ENCODE results near the gene MLLT11.

MLLT11 gene

DNA sequence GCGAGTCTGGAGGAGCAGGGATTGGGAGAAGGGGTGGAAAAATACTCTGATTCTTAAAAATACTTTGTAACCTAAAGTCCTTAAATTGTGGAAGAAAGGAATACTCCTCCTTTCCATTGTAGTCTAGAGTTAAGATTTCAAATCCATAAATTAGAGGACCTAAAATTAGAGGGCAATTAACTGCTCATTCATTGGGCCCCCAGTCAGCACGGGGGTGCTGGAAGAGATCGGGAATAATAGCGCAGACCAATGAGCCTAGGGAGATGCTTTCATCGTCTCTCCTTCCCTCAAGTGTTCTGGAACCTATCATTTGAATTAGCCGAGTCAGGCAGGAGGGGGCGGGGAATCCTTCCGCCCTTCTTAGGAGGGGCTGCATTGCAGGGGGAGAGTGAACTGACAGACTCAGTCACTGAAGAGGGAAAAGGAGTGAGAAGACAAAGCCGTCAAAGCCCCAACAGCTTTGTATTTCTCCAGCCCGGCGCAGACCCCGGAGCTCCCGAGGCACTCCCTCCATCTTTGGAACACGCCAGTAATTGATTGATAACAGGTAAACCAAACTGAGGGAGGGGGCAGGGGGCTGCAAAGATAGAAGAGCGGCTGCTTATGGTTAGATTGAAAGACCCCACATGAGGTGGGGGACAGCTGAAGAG is at the start of gene MLLT11:
Gene MLLT11 (plus strand): TSS at position 391 of the 650 bp plus-strand sequence. CDS start 6,828 bp downstream, outside the sequence.
- DNase-seq (ENCODE audit: low read depth): no peak

DNA sequence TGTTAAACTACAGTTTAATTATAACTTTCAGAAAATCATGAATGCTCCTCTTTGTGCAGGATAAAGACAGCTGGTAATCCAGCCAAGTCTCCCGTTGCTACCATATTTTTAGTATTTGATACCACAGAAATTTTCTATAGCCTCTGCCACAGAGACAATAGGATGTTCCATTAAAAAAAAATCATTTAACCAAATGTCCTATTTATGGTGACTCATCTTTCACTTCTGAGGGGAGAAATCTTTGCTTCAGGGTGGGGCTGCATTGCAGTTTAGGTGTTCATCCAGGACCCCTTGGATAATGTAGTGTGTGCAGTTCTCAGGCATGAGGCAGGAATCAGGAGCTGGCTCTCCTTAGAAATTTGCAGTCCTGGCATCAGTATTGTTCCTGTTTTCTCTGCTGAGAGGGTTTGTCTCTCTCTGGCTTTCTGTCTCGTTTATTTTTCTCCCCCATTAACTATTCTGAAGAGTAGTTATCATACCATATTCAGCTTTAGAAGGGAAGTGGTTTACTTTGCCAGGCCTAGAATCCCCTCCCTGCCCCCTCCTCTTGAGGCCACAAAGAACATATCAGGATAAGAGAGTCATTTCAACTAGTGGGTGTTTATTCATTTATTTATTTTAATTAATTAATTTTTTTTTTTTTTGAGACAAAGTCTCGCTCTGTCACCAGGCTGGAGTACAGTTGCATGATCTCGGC is 48.9 kb upstream of the MLLT11 start:
- no peak for DNase-seq (ENCODE audit: low read depth)

DNA sequence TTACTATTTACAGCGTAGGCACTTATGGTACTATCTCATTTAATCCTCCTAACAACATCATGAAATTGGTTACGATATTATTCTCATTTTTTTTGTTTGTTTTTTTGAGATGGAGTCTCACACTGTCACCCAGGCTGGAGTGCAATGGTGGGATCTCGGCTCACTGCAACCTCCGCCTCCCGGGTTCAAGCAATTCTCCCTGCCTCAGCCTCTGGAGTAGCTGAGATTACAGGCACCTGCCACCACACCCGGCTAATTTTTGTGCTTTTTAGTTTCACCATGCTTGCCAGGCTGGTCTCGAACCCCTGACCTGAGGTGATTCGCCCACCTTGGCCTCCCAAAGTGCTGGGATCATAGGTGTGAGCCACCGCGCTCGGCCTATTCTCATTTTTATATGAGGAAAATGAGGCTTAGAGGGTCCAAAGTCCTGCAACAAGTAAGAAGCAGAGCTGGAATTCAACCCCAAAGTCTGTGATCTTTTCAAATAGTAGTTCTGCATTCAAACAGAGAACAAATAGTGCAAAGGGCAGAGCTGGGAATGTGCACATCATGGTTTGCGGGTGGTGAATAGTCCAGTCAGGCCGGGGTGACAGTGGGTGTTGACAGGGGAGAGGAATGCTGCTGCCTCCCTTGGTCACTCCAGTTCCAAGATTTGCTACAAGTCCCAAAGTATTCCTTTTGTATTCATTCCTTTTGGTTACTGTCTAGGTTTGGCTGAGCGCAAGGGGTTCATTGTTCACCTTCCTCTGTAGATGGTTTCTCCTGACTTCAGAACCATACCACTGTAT is 47.3 kb upstream of the MLLT11 start:
- DNase-seq (ENCODE audit: low read depth): no peak

DNA sequence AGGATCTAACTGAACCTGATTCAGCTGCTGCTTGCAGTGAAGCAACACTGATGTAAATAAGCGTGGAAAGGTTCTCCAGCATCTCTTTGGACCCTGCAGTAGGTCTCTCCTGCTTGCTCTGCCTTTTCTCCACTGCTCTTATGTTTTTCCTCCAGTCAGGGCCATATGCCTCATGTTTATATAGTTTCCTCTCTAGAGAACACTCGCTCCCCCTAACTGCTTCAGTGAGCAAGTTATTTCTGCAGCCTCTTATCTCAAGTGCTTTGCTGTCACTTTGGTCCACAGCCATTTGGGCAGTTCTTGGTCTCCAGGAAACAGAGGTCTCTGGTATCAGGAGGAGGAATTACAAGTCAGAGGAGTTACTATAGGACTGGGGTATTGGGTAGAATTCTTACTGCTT is 46.7 kb upstream of the MLLT11 start:
- no peak for DNase-seq (ENCODE audit: low read depth)

GRCh38 chr1:151024540-151025146 is 35.6 kb upstream of the MLLT11 start:
- DNase-seq (ENCODE audit: low read depth): peak; percentile 63

DNA sequence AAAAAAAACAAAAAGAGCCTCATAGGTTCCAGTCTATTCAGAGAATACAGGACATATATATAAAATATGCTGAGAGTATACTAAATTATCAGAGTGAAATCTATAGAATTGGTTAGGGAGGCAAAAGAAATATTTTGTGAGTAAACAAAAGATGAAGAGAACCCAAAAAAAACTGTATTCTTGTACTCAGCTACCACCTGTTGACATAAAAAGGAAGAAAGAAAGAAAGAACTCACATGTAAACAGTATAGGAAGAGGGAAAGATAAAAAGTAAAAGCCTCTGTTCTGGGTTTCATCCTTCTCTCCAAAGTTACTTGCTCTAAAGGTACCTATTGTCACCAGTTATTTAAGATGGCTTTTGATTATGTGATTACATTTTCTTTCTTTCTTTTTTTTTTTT is 33.7 kb upstream of the MLLT11 start:
- no peak for DNase-seq (ENCODE audit: low read depth)

DNA sequence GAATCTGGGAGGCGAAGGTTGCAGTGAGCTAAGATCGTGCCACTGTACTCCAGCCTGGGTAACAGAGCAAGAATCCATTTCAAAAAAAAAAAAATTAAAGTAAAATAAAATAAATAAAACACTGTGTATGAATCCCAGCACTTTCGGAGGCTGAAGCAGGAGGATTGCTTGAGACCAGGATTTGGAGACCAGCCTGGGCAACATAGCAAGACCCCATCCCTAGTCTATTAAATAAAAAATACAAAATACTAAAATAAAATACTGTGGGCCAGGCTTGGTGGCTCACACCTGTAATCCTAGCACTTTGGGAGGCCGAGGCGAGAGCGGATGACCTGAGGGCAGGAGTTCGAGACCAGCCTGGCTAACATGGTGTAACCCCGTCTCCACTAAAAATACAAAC is 28.0 kb upstream of the MLLT11 start:
- no peak for DNase-seq (ENCODE audit: low read depth)

DNA sequence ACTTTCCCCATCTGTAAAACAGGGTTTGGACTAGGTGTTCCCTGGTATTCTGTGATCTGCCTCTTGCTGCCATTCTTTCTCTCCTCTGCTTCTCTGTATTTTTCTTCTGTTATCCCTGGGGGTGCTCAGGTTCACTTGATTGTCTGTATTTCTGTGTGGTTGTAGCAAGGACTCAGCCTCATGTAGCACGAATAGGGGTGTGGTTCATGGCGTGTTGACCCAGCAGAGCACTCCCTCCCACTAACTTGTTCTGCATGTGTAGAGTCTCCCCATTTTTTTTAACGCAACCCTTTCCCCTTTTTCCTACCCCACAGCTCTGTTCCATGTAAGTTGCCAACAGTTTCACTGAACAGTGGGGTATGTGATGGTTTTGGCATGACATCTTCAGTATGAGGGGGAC is 25.0 kb upstream of the MLLT11 start:
- DNase-seq (ENCODE audit: low read depth): no peak

DNA sequence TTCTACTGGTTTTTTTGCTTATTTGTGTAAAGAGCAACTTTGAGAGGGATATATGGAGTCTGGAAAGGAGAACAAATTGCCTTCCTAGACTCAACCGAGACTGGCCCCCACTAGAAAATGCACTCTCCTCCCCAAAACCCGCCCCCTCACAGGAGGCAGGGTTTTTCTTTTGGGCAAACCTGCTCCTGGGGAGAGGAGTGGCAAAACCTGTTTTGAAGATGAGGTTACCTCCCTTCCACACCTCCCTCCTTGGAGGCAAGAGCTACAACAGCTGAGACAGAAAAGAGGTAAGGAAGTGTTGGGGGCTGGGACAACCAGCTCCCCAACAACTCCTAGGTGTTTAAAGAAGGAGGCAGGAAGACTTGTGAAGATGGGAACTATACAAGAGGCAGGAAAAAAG is 23.8 kb upstream of the MLLT11 start, which contains the start of gene BNIPL:
Gene BNIPL (plus strand): TSS at position 231 of the 400 bp plus-strand sequence. CDS start 140 bp downstream, at position 371.
- DNase-seq (ENCODE audit: low read depth): no peak

DNA sequence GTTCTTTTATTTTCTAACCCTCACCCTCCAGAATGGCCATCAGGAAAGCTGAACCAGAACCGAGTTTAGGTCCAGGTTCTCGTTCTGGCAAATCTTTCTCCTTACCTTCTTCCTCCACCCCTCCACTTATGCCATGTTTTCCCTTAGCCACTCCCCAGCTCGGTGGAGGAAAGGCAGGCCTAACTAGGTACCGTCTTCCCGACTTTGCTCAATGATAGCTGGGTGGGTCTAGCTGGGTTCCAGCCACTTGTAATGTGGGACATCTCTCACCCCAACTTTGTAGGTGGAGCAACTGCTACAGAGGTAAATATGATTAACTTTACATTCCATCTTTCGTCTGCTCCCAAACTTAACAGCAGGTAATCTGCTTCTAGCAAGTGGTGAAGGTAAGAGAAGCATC is 23.2 kb upstream of the MLLT11 start:
- DNase-seq (ENCODE audit: low read depth): no peak

DNA sequence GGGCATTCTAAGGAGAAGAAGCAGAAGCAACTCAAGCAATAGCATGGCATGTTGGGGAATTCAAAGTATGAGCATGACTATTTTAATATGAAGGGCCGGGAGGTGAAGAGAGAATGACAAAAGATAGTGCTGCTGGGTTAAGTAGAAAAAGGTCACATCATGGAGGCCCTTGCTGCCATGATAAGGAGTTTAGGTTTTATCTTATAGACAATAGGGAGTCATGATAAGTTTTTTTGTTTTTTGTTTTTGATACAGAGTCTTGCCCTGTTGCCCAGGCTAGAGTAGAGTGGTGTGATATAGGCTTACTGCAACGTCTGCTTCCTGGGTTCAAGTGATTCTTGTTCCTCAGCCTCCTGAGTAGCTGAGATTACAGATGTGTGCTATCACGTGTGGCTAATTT is 20.7 kb upstream of the MLLT11 start:
- no peak for DNase-seq (ENCODE audit: low read depth)

- DNase-seq (ENCODE audit: low read depth): no peak
These were observed 17.0 kb upstream of the MLLT11 start for GRCh38 chr1:151043163-151043562.

GRCh38 chr1:151047591-151047924 is 12.6 kb upstream of the MLLT11 start, which contains the start of gene C1orf56:
C1orf56 (plus strand) TSS chr1:151047751; CDS start chr1:151047848, 97 bp downstream.
- peak; percentile 43 for DNase-seq (ENCODE audit: low read depth)

GRCh38 chr1:151047925-151048644 is 12.1 kb upstream of the MLLT11 start:
- peak; percentile 26 for DNase-seq (ENCODE audit: low read depth)

DNA sequence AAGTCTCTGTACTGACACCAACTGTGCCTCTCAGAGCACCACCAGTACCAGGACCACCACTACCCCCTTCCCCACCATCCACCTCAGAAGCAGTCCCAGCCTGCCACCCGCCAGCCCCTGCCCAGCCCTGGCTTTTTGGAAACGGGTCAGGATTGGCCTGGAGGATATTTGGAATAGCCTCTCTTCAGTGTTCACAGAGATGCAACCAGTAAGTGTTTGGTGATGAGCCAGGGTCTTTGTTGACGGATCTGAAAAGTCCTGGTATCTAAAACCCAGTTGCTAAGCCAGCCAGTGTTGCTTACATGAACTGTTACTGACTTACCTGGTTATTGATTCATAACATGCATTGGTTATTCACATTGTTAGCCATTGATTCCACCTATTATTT is 11.6 kb upstream of the MLLT11 start:
- no peak for DNase-seq (ENCODE audit: low read depth)

GRCh38 chr1:151049458-151049857 is 10.7 kb upstream of the MLLT11 start:
- DNase-seq (ENCODE audit: low read depth): no peak

GRCh38 chr1:151050051-151050688 is 10.0 kb upstream of the MLLT11 start:
- no peak for DNase-seq (ENCODE audit: low read depth)

GRCh38 chr1:151051356-151052009 is 8.7 kb upstream of the MLLT11 start:
- no peak for DNase-seq (ENCODE audit: low read depth)

- no peak for DNase-seq (ENCODE audit: low read depth)
These were observed 5.1 kb upstream of the MLLT11 start for GRCh38 chr1:151054971-151055547.

DNA sequence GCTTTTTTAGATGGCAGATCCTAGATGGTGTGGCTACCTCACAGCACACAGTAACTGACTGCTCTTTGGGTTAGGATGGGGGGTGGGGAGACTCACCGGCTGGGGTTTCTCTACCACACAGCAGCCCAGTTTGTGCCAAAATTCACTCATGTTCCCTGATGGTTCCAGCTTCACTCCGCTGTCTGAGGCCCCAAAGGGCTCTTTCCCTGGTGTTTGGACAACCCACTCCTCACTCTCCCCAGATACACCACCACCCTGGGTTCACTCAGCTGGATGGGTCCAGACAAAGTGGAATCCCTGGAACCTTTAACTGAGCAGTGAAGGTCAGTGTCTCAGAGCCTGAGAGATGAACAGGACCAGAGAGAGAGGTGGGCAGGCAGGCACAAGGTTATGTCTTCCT is 4.6 kb upstream of the MLLT11 start:
- no peak for DNase-seq (ENCODE audit: low read depth)
